GM19372 (cell line): Measurements from ENCODE around the gene MINDY3.
"Not testable (repeated sequence)": the region's sequence is repeated elsewhere in the genome, so short reads cannot be mapped to it uniquely, and the experiment has no call there.

Experiments
- ATAC-seq: cut with Tn5 transposase; IDR thresholded peaks from one replicate; pipeline ENCODE4 v1.9.1; 2021; ENCODE audit warnings: mild to moderate bottlenecking, low read depth, moderate library complexity; ENCODE audit not compliant: unreplicated experiment

MINDY3 gene

GRCh38 chr10:15857107-15857575 is 3.2 kb downstream of the MINDY3 start:
- no peak for ATAC-seq

- ATAC-seq, result no peak
These were observed 3.8 kb downstream of the MINDY3 start for GRCh38 chr10:15856328-15857015.

GRCh38 chr10:15853800-15854199 is 6.5 kb downstream of the MINDY3 start:
- ATAC-seq, result no peak

- ATAC-seq, result no peak
These were observed 8.2 kb downstream of the MINDY3 start for GRCh38 chr10:15852111-15852557.

GRCh38 chr10:15850337-15850978 is 9.8 kb downstream of the MINDY3 start:
- not testable (repeated sequence) for ATAC-seq

GRCh38 chr10:15849316-15849715 is 11.0 kb downstream of the MINDY3 start:
- ATAC-seq, result no peak

- ATAC-seq, result no peak
These were observed 12.8 kb downstream of the MINDY3 start for GRCh38 chr10:15847481-15847880.

GRCh38 chr10:15844517-15844916 is 15.8 kb downstream of the MINDY3 start:
- no peak for ATAC-seq

GRCh38 chr10:15843695-15844094 is 16.6 kb downstream of the MINDY3 start:
- ATAC-seq, result no peak

GRCh38 chr10:15842556-15843169 is 17.6 kb downstream of the MINDY3 start:
- no peak for ATAC-seq

- ATAC-seq, result no peak
These were observed 18.6 kb downstream of the MINDY3 start for GRCh38 chr10:15841696-15842095.

- ATAC-seq, result no peak
These were observed 23.5 kb downstream of the MINDY3 start for GRCh38 chr10:15836807-15837206.

- no peak for ATAC-seq
These were observed 30.8 kb downstream of the MINDY3 start for GRCh38 chr10:15829495-15829894.

GRCh38 chr10:15824498-15824897 is 35.8 kb downstream of the MINDY3 start:
- no peak for ATAC-seq

- no peak for ATAC-seq
These were observed 38.2 kb downstream of the MINDY3 start for GRCh38 chr10:15822131-15822530.

GRCh38 chr10:15821046-15821683 is 39.1 kb downstream of the MINDY3 start:
- no peak for ATAC-seq

GRCh38 chr10:15817409-15818046 is 42.8 kb downstream of the MINDY3 start:
- ATAC-seq, result no peak

- no peak for ATAC-seq
These were observed 44.9 kb downstream of the MINDY3 start for GRCh38 chr10:15815242-15815885.

- no peak for ATAC-seq
These were observed 45.7 kb downstream of the MINDY3 start for GRCh38 chr10:15814565-15814964.

GRCh38 chr10:15813415-15813814 is 46.9 kb downstream of the MINDY3 start:
- no peak for ATAC-seq
